CD14-positive monocyte (primary cell): ENCODE results near the gene POLD3. TPM values are rescaled to one million over a fixed set of nuclear protein-coding genes. Genes with fewer than 3 reads are reported as not detected.

ENCODE experiments used
- DNase-seq, 3 donors: peaks; one replicate each; pipeline ENCODE4 v3.0.0-alpha.2; 2011 to 2022
- H2AFZ ChIP-seq: 2 replicates; pipeline ENCODE4 v1.6.0; 2012; ENCODE audit warnings: mild to moderate bottlenecking, low read depth, low read length, inconsistent platforms; ENCODE audit not compliant: insufficient read depth, poor library complexity, severe bottlenecking
- H3K27ac ChIP-seq, 2 donors: 1 replicate in 1 of 2; 2 replicates in 1 of 2; pipeline ENCODE4 v1.5.1; 2012 to 2013; ENCODE audit warnings: low read length in 2 of 2, control low read depth in 1 of 2, inconsistent platforms in 1 of 2, low read depth in 1 of 2, mild to moderate bottlenecking in 1 of 2
- H3K27me3 ChIP-seq, 2 donors: one replicate each; pipeline versions ENCODE4 v1.6.0 to v1.6.1; 2011 to 2013; ENCODE audit warnings: low read length in 2 of 2; ENCODE audit not compliant: control insufficient read depth in 2 of 2, insufficient read depth in 2 of 2
- H3K36me3 ChIP-seq, 2 donors: replicated peaks in 1 of 2; 1 replicate in 1 of 2; 2 replicates in 1 of 2; pipeline versions ENCODE4 v1.5.1 to v1.6.1; 2012 to 2013; ENCODE audit warnings: low read length in 2 of 2, control low read depth in 1 of 2, inconsistent platforms in 1 of 2, mild to moderate bottlenecking in 1 of 2; ENCODE audit not compliant: insufficient read depth in 2 of 2, control insufficient read depth in 1 of 2
- H3K4me1 ChIP-seq, 2 donors: 1 replicate in 1 of 2; 2 replicates in 1 of 2; pipeline versions ENCODE4 v1.5.1 to v1.6.1; 2012 to 2013; ENCODE audit warnings: low read length in 2 of 2, control low read depth in 1 of 2, inconsistent platforms in 1 of 2, mild to moderate bottlenecking in 1 of 2, moderate library complexity in 1 of 2; ENCODE audit not compliant: insufficient read depth in 2 of 2, control insufficient read depth in 1 of 2
- H3K4me2 ChIP-seq: replicated peaks from 2 replicates; pipeline ENCODE3; 2012; ENCODE audit warnings: low read length, moderate library complexity, mild to moderate bottlenecking; ENCODE audit not compliant: poor library complexity, severe bottlenecking; ENCODE audit errors: extremely low read depth
- H3K4me3 ChIP-seq, 3 experiments: fragments of 200-600 bp in 1 of 3; sonication (generic) in 1 of 3; replicated peaks in 1 of 3; 1 replicate in 2 of 3; 2 replicates in 1 of 3; pipeline ENCODE4 v1.5.1; 2011 to 2013; ENCODE audit warnings: low read length in 3 of 3, mild to moderate bottlenecking in 3 of 3, control low read depth in 2 of 3, low read depth in 2 of 3, inconsistent platforms in 1 of 3, moderate library complexity in 1 of 3
- H3K79me2 ChIP-seq: 2 replicates; pipeline ENCODE4 v1.6.0; 2012; ENCODE audit warnings: mild to moderate bottlenecking, control low read depth, inconsistent platforms, low read length, moderate library complexity; ENCODE audit not compliant: insufficient read depth
- H3K9ac ChIP-seq: 2 replicates; pipeline ENCODE4 v1.6.0; 2017; ENCODE audit warnings: low read length, mild to moderate bottlenecking; ENCODE audit not compliant: insufficient read depth, poor library complexity, severe bottlenecking
- H3K9me3 ChIP-seq, 2 donors: replicated peaks in 1 of 2; 1 replicate in 1 of 2; 2 replicates in 1 of 2; pipeline versions ENCODE4 v1.5.1 to v1.6.1; 2012 to 2013; ENCODE audit warnings: low read length in 2 of 2, control low read depth in 1 of 2; ENCODE audit not compliant: control insufficient read depth in 1 of 2, insufficient read depth in 1 of 2
- H4K20me1 ChIP-seq: 2 replicates; pipeline ENCODE4 v1.6.0; 2012; ENCODE audit warnings: mild to moderate bottlenecking, low read length, control low read depth, moderate library complexity; ENCODE audit not compliant: insufficient read depth
- H3K27ac Mint-ChIP-seq, 7 donors: one replicate each; pipeline ENCODE4 v1.8.0; 2020; ENCODE audit warnings: mild to moderate bottlenecking in 7 of 7, mixed read lengths in 7 of 7, moderate library complexity in 6 of 7, inconsistent platforms in 2 of 7
- H3K27me3 Mint-ChIP-seq, 3 donors: one replicate each; pipeline ENCODE4 v1.8.0; 2021 to 2022; ENCODE audit warnings: low read depth in 3 of 3, mild to moderate bottlenecking in 3 of 3, mixed read lengths in 3 of 3, moderate library complexity in 3 of 3, inconsistent platforms in 1 of 3
- H3K36me3 Mint-ChIP-seq, 2 donors: one replicate each; pipeline ENCODE4 v1.8.0; 2020; ENCODE audit warnings: mixed read lengths in 2 of 2, inconsistent platforms in 1 of 2, mild to moderate bottlenecking in 1 of 2
- H3K4me1 Mint-ChIP-seq: one replicate; pipeline ENCODE4 v1.8.0; 2020; ENCODE audit warnings: mild to moderate bottlenecking, mixed read lengths
- H3K4me3 Mint-ChIP-seq, 2 donors: one replicate each; pipeline ENCODE4 v1.8.0; 2020; ENCODE audit warnings: mild to moderate bottlenecking in 2 of 2, mixed read lengths in 2 of 2, moderate library complexity in 1 of 2
- H3K9me3 Mint-ChIP-seq, 7 donors: one replicate each; pipeline ENCODE4 v1.8.0; 2020 to 2022; ENCODE audit warnings: mixed read lengths in 7 of 7, mild to moderate bottlenecking in 6 of 7, moderate library complexity in 6 of 7, inconsistent platforms in 2 of 7
- WGBS: methylation state at CpG from one replicate; pipeline ENCODE4 v1.1.5; 2013; ENCODE audit warnings: missing lambda C conversion rate; ENCODE audit not compliant: insufficient coverage; 5-methylcytosine and 5-hydroxymethylcytosine counted together
- intact Hi-C, 2 donors: fragments of 100-400 bp; cut with micrococcal nuclease; formaldehyde crosslinking; loops; one replicate each; pipeline versions ENCODE4 v1.15.0 to v1.15.1; 2023
- polyA plus RNA-seq, 3 donors: library from polyadenylated mRNA; depleted of rRNA in 1 of 3; unstranded in 2 of 3; stranded (reverse) in 1 of 3; fragments of 300-500 nt in 2 of 3; fragments of >200 nt in 1 of 3; fragmentation: Illumina TruSeq in 2 of 3; gene quantifications; 1 replicate in 2 of 3; 2 replicates in 1 of 3; pipeline ENCODE4 v1.2.3, GENCODE V29; 2012 to 2021
- TF ChIP-seq, protein P1 (sequence below): fragments of 200-600 bp; IDR thresholded peaks from one replicate; pipeline ENCODE4 v1.8.0; 2022; ENCODE audit warnings: antibody characterized with exemption, mild to moderate bottlenecking

Gene POLD3
- polyA plus RNA-seq, 3 donors: 11.3 to 29.9 (median 26.2) TPM

GRCh38 chr11:74627381-74627780, 35.0 kb downstream of the POLD3 start:
- Histone ChIP-seq H3K27me3 (no peaks in the 10 kb centered on the region), H3K4me2 (no peak overlapping the region), H3K9ac (no peak overlapping the region), H3K4me3 (no peak overlapping the region), H3K36me3 (peaks cover 63 to 91% of the 10 kb centered on the region in 2 donors), H4K20me1 (no peaks in the 10 kb centered on the region), H2AFZ (no peak overlapping the region), H3K79me2 (peaks cover 3% of the 10 kb centered on the region), H3K4me1 (no peaks in the 10 kb centered on the region), H3K9me3 (no peaks in the 10 kb centered on the region), H3K27ac (no peak overlapping the region)
- H3K27me3 Mint-ChIP-seq: peaks cover 0 to 2% (median 0%) of the 10 kb centered on the region in 3 donors
- whole genome bisulfite sequencing: no CpG with 5 or more reads among the region's 3 CpGs
- H3K9me3 Mint-ChIP-seq: peaks cover 0 to 2% (median 0%) of the 10 kb centered on the region in 7 donors
- H3K4me1 Mint-ChIP-seq: peaks cover 16% of the 10 kb centered on the region
- H3K4me3 Mint-ChIP-seq: no peak overlapping the region
- no peak overlapping the region for H3K27ac Mint-ChIP-seq
- TF ChIP-seq, protein P1, sequence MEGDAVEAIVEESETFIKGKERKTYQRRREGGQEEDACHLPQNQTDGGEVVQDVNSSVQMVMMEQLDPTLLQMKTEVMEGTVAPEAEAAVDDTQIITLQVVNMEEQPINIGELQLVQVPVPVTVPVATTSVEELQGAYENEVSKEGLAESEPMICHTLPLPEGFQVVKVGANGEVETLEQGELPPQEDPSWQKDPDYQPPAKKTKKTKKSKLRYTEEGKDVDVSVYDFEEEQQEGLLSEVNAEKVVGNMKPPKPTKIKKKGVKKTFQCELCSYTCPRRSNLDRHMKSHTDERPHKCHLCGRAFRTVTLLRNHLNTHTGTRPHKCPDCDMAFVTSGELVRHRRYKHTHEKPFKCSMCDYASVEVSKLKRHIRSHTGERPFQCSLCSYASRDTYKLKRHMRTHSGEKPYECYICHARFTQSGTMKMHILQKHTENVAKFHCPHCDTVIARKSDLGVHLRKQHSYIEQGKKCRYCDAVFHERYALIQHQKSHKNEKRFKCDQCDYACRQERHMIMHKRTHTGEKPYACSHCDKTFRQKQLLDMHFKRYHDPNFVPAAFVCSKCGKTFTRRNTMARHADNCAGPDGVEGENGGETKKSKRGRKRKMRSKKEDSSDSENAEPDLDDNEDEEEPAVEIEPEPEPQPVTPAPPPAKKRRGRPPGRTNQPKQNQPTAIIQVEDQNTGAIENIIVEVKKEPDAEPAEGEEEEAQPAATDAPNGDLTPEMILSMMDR: no peak
- peaks cover 60 to 73% of the 10 kb centered on the region in 2 donors for H3K36me3 Mint-ChIP-seq
- no peak for DNase-seq
- intact Hi-C loops: no loop called here

- H3K4me2 ChIP-seq: no peak overlapping the region
- DNase-seq: no peak
- no peaks in the 10 kb centered on the region for H4K20me1 ChIP-seq
- no peaks in the 10 kb centered on the region for H3K27me3 Mint-ChIP-seq
- peak overlapping the region in 4 of 7 donors; percentile 20 to 78 (median 46) for H3K27ac Mint-ChIP-seq
- TF ChIP-seq, protein P1: no peak
- H3K4me1 ChIP-seq: peaks cover 3 to 8% of the 10 kb centered on the region in 2 donors
- peaks cover 79 to 88% of the 10 kb centered on the region in 2 donors for H3K36me3 Mint-ChIP-seq
- no peak overlapping the region for H3K27ac ChIP-seq
- peaks cover 27% of the 10 kb centered on the region for H3K4me1 Mint-ChIP-seq
- H3K4me3 Mint-ChIP-seq: no peak overlapping the region
- H3K9me3 Mint-ChIP-seq: peaks cover 0 to 2% (median 0%) of the 10 kb centered on the region in 7 donors
- WGBS: no CpG with 5 or more reads among the region's 2 CpGs
- no peak overlapping the region for H3K4me3 ChIP-seq
- H3K9me3 ChIP-seq: no peaks in the 10 kb centered on the region
- no peak overlapping the region for H2AFZ ChIP-seq
- no peak overlapping the region for H3K9ac ChIP-seq
- intact Hi-C loops: no loop called here
- H3K79me2 ChIP-seq: no peaks in the 10 kb centered on the region
- no peaks in the 10 kb centered on the region for H3K27me3 ChIP-seq
- peaks cover 72 to 95% of the 10 kb centered on the region in 2 donors for H3K36me3 ChIP-seq
Observed at GRCh38 chr11:74630043-74630442, 37.7 kb downstream of the POLD3 start.
